AG09319 (cell line): ENCODE results near the gene RHBG.

Experiments used
- DNase-seq: peaks from one replicate; pipeline ENCODE4 v3.0.0-alpha.2; 2010; ENCODE audit warnings: low read depth; ENCODE audit errors: extremely low read depth
- CTCF ChIP-seq: IDR thresholded peaks from 2 replicates; pipeline ENCODE4 v1.5.1; 2011; ENCODE audit warnings: low read depth, mild to moderate bottlenecking, inconsistent platforms, low read length, moderate library complexity

The RHBG gene

GRCh38 chr1:156418416-156419070, 49.5 kb downstream of the RHBG start:
- no peak for DNase-seq
- TF ChIP-seq CTCF = no peak

DNA sequence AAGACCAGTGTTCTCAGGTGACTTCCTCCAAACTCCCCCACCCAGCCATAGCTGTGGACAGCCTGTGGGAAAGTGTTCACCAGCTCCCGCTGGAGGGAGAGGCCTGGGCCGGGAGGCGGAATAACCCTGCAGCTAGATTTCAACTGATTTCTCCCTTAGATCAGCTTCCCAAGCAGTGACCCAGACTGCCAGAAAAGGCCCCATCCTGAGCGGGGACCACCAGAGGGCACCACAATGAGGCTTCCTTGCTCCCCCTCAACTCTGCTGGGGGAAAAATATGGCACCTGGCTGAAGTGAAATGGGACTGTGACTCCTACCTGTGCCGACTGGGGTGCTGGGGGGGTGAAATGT, 50.8 kb downstream of the RHBG start:
- DNase-seq = no peak
- no peak; the same call in none of the 2 replicates for TF ChIP-seq CTCF

GRCh38 chr1:156420205-156421061, 51.4 kb downstream of the RHBG start:
- no peak for TF ChIP-seq CTCF
- no peak for DNase-seq

DNA sequence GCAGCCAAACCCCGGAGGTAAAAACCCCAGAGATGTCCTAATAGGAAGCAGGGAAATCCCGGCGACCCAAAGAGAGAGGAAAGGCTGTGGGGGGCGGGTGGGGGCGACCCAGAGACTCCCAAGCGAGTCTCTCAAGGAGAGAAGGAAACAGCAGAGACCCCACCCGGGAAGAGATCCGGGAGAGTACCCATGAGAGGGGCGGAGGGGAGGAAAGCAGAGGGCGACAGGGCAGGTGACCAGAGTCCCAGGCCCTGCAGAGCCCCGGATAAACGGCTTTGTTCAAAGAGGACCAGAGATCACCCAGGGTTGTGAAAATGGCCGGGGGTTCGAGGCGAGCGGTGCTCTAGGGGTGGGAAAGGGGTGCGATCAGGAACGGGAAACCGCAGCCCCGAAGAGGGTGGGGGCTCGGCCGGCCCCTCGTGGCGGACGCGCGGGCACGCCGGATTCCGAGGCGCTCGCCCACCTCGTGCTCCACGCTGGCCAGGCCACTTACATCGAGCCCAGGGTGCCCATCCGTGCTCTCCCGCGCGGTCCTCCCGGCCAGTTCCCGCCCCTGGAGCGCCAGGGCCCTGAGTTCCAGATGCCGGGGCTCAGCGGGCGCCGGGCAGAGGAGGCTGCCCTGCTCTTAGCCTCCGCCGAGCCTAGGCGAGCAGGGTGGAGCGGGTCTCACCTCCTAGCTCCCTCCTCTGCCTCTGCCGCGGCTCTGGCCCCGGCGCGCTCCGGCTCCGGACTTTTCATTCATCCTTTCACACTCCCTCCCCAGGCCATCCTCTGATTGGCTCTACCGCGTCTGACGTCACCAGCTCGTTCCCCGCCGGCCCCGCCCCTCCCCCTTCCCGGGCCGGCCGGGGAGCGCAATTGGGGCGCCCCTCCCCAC, 52.3 kb downstream of the RHBG start:
- TF ChIP-seq CTCF = no peak
- DNase-seq = no peak

- no peak for TF ChIP-seq CTCF
- DNase-seq = no peak
Observed at GRCh38 chr1:156421939-156422601, 53.1 kb downstream of the RHBG start.

DNA sequence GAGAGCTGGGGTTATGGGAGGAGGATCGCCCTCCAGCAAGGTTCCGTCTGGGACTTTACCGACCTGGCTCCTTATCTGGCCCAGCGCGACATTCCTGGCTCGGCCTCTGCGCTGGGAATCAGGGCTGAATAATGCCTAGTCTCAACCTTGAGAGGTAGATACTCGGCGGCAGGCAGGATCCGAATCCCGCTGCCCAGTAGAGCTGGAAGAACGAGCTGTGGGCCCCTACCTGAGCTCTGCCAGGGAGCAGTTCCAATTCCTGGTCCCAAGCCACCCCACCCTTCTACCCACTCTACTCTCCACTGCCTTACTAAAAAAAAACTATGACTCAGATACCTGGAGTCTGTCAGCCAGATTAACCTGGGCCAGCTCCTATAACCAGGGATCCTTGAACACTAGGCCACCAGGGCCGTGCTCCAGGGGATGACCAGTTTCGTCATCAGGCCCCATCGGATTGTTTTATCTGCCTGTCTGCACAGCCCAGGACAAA, 53.6 kb downstream of the RHBG start:
- DNase-seq = no peak
- TF ChIP-seq CTCF = no peak
